A673 (cell line): Measurements from ENCODE around the gene NDUFAF5.

ENCODE experiments used
- CTCF ChIP-seq: fragments of 300-800, 200-600 bp; sonication (generic); conservative IDR thresholded peaks from 2 replicates; pipeline ENCODE4 v1.5.1; 2017; ENCODE audit warnings: low read depth, mild to moderate bottlenecking, antibody characterized with exemption, low read length, moderate library complexity, mixed read lengths
- EZH2 ChIP-seq: fragments of 200-600 bp; sonication (generic); IDR thresholded peaks from 2 replicates; pipeline ENCODE4 v1.6.1; 2017; ENCODE audit warnings: borderline replicate concordance, low read depth, mild to moderate bottlenecking, mixed read lengths, antibody characterized with exemption, low read length; ENCODE audit not compliant: poor library complexity, severe bottlenecking

DNA sequence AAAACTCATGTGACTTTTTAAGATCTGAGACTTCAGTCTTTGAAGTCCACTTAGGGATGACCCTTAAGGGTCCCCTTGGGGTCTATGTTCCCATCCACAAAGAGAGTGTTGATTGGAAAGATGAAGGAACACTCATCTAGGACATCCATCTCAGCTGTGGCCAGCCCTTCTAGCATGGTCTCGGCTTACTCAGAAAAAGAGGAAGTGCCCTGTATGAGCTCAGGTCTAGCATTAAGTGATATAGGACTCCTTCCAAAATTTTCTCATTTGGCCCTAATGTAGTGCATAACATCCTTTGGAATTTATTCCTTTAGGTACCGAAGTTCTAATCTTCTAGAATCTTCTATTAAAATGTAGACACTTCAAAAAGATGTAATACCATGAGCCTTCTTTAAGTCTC is 77.4 kb downstream of the NDUFAF5 start:
- TF ChIP-seq CTCF (no peak), EZH2 (no peak)
